Keratinocyte (primary cell): ENCODE results near the gene DLL1. TPM values are rescaled to one million over a fixed set of nuclear protein-coding genes. Genes with fewer than 3 reads are reported as not detected.

Experiments
- DNase-seq: peaks from one replicate; pipeline ENCODE4 v3.0.0-alpha.2; 2011; ENCODE audit warnings: low read depth, missing footprints, low spot score
- FAIRE-seq: peaks from 2 replicates; lab custom pipeline; 2011; peaks lifted over from hg19 to GRCh38; lab: Jason Lieb, UNC
- H2AFZ ChIP-seq: 2 replicates; pipeline ENCODE4 v1.6.0; 2012; ENCODE audit warnings: low read length, control low read depth, inconsistent platforms; ENCODE audit not compliant: control insufficient read depth
- H3K27ac ChIP-seq: 2 replicates; pipeline ENCODE4 v1.5.1; 2011; ENCODE audit warnings: low read length; ENCODE audit not compliant: control insufficient read depth, insufficient read depth
- H3K27me3 ChIP-seq: 3 replicates; pipeline ENCODE4 v1.6.0; 2011; ENCODE audit warnings: low read length; ENCODE audit not compliant: control insufficient read depth, insufficient read depth; ENCODE audit errors: extremely low read depth
- H3K36me3 ChIP-seq, 2 experiments: 2 replicates in 1 of 2; 3 replicates in 1 of 2; pipeline ENCODE4 v1.5.1; 2011; ENCODE audit warnings: low read length in 2 of 2, mild to moderate bottlenecking in 1 of 2; ENCODE audit not compliant: control insufficient read depth in 2 of 2, insufficient read depth in 2 of 2; ENCODE audit errors: extremely low read depth in 1 of 2
- H3K4me1 ChIP-seq: 3 replicates; pipeline ENCODE4 v1.5.1; 2011; ENCODE audit warnings: low read length; ENCODE audit not compliant: control insufficient read depth, insufficient read depth; ENCODE audit errors: extremely low read depth
- H3K4me2 ChIP-seq: 3 replicates; pipeline ENCODE4 v1.6.0; 2011; ENCODE audit warnings: low read depth, low read length; ENCODE audit not compliant: control insufficient read depth, insufficient read depth; ENCODE audit errors: extremely low read depth
- H3K4me3 ChIP-seq, 3 experiments: fragments of 200-600 bp in 1 of 3; sonication (generic) in 1 of 3; 2 replicates in 2 of 3; 3 replicates in 1 of 3; pipeline ENCODE4 v1.5.1; 2011 to 2016; ENCODE audit warnings: low read length in 3 of 3, mild to moderate bottlenecking in 3 of 3, control low read depth in 2 of 3, inconsistent platforms in 1 of 3, low read depth in 1 of 3, mixed read lengths in 1 of 3, mixed run types in 1 of 3, moderate library complexity in 1 of 3; ENCODE audit not compliant: control insufficient read depth in 2 of 3, insufficient read depth in 2 of 3; ENCODE audit errors: extremely low read depth in 1 of 3
- H3K79me2 ChIP-seq: 2 replicates; pipeline ENCODE4 v1.6.0; 2012; ENCODE audit warnings: low read length; ENCODE audit not compliant: control insufficient read depth, insufficient read depth
- H3K9ac ChIP-seq: 3 replicates; pipeline ENCODE4 v1.6.0; 2011; ENCODE audit warnings: low read length; ENCODE audit not compliant: control insufficient read depth, insufficient read depth; ENCODE audit errors: extremely low read depth
- H3K9me1 ChIP-seq: 3 replicates; pipeline ENCODE4 v1.6.0; 2011; ENCODE audit warnings: low read length; ENCODE audit not compliant: control insufficient read depth, insufficient read depth; ENCODE audit errors: extremely low read depth
- H3K9me3 ChIP-seq: 2 replicates; pipeline ENCODE4 v1.5.1; 2012; ENCODE audit warnings: low read depth, low read length; ENCODE audit not compliant: control insufficient read depth
- H4K20me1 ChIP-seq: 3 replicates; pipeline ENCODE4 v1.6.0; 2011; ENCODE audit warnings: low read length; ENCODE audit not compliant: control insufficient read depth, insufficient read depth; ENCODE audit errors: extremely low read depth
- CTCF ChIP-seq, 3 experiments: IDR thresholded peaks in 1 of 3; conservative IDR thresholded peaks in 1 of 3; optimal IDR thresholded peaks in 1 of 3; 2 replicates in 2 of 3; 3 replicates in 1 of 3; pipeline versions ENCODE3 to v1.5.1; 2011; ENCODE audit warnings: low read length in 3 of 3, mild to moderate bottlenecking in 3 of 3, moderate library complexity in 2 of 3, control low read depth in 1 of 3, inconsistent platforms in 1 of 3; ENCODE audit not compliant: insufficient read depth in 2 of 3; ENCODE audit errors: extremely low read depth in 1 of 3
- EZH2 ChIP-seq: IDR thresholded peaks from one replicate; pipeline ENCODE4 v1.6.1; 2012; ENCODE audit warnings: inconsistent platforms, mild to moderate bottlenecking, low read length, moderate library complexity
- dilution Hi-C: fragments of 300-500 bp; cut with MboI; formaldehyde crosslinking; loops from one replicate; pipeline ENCODE4 v1.7.0; 2020; ENCODE audit warnings: low sequenced_read_pairs; ENCODE audit not compliant: extremely low pct_ligation_motif_present
- polyA plus RNA-seq, 5 experiments: library from polyadenylated mRNA; depleted of rRNA in 3 of 5; stranded (reverse) in 3 of 5; stranded (forward) in 1 of 5; unstranded in 1 of 5; fragments of >200 nt; gene quantifications; 1 replicate in 1 of 5; 2 replicates in 3 of 5; 3 replicates in 1 of 5; pipeline versions ENCODE4 v1.2.1 to v1.2.3, GENCODE V29; 2011 to 2012; ENCODE audit warnings: missing spikeins in 2 of 5, low read depth in 1 of 5, low replicate concordance in 1 of 5

Gene DLL1
- polyA plus RNA-seq, 1 donor (not counting 4 experiments of a cell fraction or from before 2014, with no cell fraction given) = 8.2 TPM

DNA sequence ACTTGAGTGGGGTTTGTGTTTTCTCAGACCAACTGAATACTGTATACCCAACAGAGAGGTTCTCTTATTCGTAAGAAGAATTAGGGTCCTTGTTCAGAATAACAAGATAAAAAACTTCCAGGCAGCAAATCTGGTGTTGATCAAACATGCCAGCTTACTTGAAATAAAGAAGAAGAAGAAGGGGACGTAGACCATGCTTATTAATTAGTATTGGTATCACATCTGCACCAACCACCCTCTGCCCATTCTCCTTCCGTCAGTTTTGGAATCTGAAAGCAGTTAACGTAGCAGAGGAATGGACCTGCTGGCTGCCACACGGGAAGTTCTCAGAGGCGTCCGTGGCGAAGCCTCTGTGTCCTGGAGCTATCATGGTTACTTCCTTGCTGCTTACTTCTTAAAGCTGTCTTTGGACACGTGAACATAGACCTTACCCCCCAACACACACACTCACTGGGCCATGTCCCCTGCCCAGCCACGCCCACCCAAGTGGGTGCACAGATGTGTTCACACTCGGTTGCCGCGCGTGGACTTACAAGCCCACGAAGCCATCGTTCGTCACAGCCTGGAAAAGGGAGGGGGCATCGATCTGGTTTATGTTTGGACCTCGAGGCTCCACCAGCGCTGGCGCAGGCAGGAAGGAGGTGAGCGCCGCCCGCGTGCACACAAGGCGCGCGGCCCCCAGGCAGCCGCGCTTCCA lies 4.1 kb upstream of the DLL1 start:
- H4K20me1 ChIP-seq = no peaks in the 10 kb centered on the region
- no peaks in the 10 kb centered on the region for H3K9me1 ChIP-seq
- H3K4me2 ChIP-seq = peak overlapping the region; percentile 79
- no peak overlapping the region for H3K27ac ChIP-seq
- H3K4me1 ChIP-seq = peaks cover 25% of the 10 kb centered on the region
- H3K9ac ChIP-seq = peak overlapping the region; percentile 65
- H3K36me3 ChIP-seq = no peaks in the 10 kb centered on the region
- H3K79me2 ChIP-seq = peaks cover 4% of the 10 kb centered on the region
- H3K9me3 ChIP-seq = no peaks in the 10 kb centered on the region
- no peak for FAIRE-seq
- H2AFZ ChIP-seq = peak overlapping the region; percentile 68
- no peaks in the 10 kb centered on the region for H3K27me3 ChIP-seq
- dilution Hi-C loops = no loop called here
- TF ChIP-seq CTCF (optimal IDR thresholded peaks at IDR 0.05 in 1 of 3, IDR thresholded peaks at IDR 0.05 in 1 of 3, conservative IDR thresholded peaks at IDR 0.05 in 1 of 3; ENCODE audit: extremely low read depth in 1 of 3, insufficient read depth in 2 of 3, low read length in 3 of 3) = no peak
- TF ChIP-seq EZH2 = no peak
- DNase-seq = no peak
- peak overlapping the region; percentile 48 to 56 (median 53) for H3K4me3 ChIP-seq

DNA sequence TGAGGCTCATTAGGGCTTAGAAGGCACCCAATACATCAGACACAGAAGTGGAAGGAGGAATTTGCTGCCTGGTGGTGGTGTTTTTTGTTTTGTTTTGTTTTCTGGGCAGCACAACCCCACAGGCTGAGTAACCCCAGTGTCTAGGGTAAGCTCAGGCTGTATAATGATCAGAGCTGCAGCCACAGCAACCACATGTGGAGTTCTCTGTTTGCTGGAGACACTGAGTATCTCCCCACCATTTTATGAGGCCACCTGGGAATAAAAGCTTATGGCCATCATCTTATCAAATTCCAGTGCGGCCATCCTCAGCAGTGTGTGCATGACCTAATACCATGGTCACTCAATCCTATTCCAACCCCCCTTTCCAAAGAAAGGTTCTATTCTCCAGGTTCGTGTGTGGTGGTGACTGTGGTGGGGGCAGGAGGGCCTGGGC lies 3.4 kb upstream of the DLL1 start:
- H3K9me1 ChIP-seq = no peaks in the 10 kb centered on the region
- no peak for DNase-seq
- H3K4me2 ChIP-seq = no peak overlapping the region
- no peaks in the 10 kb centered on the region for H3K36me3 ChIP-seq
- H2AFZ ChIP-seq = no peak overlapping the region
- H3K9me3 ChIP-seq = no peaks in the 10 kb centered on the region
- TF ChIP-seq CTCF (optimal IDR thresholded peaks at IDR 0.05 in 1 of 3, IDR thresholded peaks at IDR 0.05 in 1 of 3, conservative IDR thresholded peaks at IDR 0.05 in 1 of 3; ENCODE audit: extremely low read depth in 1 of 3, insufficient read depth in 2 of 3, low read length in 3 of 3) (no peak), EZH2 (no peak)
- peaks cover 9% of the 10 kb centered on the region for H3K79me2 ChIP-seq
- no peaks in the 10 kb centered on the region for H4K20me1 ChIP-seq
- no peak overlapping the region for H3K9ac ChIP-seq
- FAIRE-seq = no peak
- H3K4me1 ChIP-seq = peaks cover 25% of the 10 kb centered on the region
- H3K27me3 ChIP-seq = no peaks in the 10 kb centered on the region
- H3K27ac ChIP-seq = no peak overlapping the region
- dilution Hi-C loops = no loop called here
- H3K4me3 ChIP-seq = no peak overlapping the region
